Fibroblast of villous mesenchyme (primary cell): ENCODE data around the gene SOWAHA. TPM values are rescaled to one million over a fixed set of nuclear protein-coding genes. Genes with fewer than 3 reads are reported as not detected.

Experiments used
- DNase-seq: peaks from one replicate; pipeline ENCODE4 v3.0.0-alpha.2; 2010; ENCODE audit warnings: low read depth
- H3K4me3 ChIP-seq: 2 replicates; pipeline ENCODE4 v1.5.1; 2011; ENCODE audit warnings: low read depth, mild to moderate bottlenecking, low read length
- CTCF ChIP-seq: IDR thresholded peaks from 2 replicates; pipeline ENCODE4 v1.5.1; 2012; ENCODE audit warnings: low read depth, mild to moderate bottlenecking, low read length; ENCODE audit not compliant: insufficient read depth
- total RNA-seq: library from RNA; depleted of rRNA; stranded (reverse); fragments of >200 nt; gene quantifications from 2 replicates; pipeline ENCODE4 v1.2.3, GENCODE V29; 2012

Gene SOWAHA
- total RNA-seq, 1 donor, result under 0.01 TPM

- TF ChIP-seq CTCF, result no peak
- H3K4me3 ChIP-seq, result no peak overlapping the region
- peak; percentile 36 for DNase-seq
These were observed 31.0 kb upstream of the SOWAHA start for GRCh38 chr5:132782101-132782500.

GRCh38 chr5:132785365-132785764 lies 27.7 kb upstream of the SOWAHA start:
- DNase-seq, result no peak
- no peak for TF ChIP-seq CTCF

GRCh38 chr5:132785864-132786263 lies 27.2 kb upstream of the SOWAHA start:
- no peak for DNase-seq
- no peak for TF ChIP-seq CTCF
- H3K4me3 ChIP-seq, result no peak overlapping the region

More at GRCh38 chr5:132785365-132785764, 27.7 kb upstream of the SOWAHA start:
- no peak overlapping the region for H3K4me3 ChIP-seq

- TF ChIP-seq CTCF, result no peak
These were observed 26.0 kb upstream of the SOWAHA start for GRCh38 chr5:132787076-132787475.

GRCh38 chr5:132788508-132788907 lies 24.6 kb upstream of the SOWAHA start:
- no peak for DNase-seq
- no peak overlapping the region for H3K4me3 ChIP-seq
- no peak for TF ChIP-seq CTCF

More at GRCh38 chr5:132787076-132787475, 26.0 kb upstream of the SOWAHA start:
- no peak overlapping the region for H3K4me3 ChIP-seq
- DNase-seq, result no peak

GRCh38 chr5:132788990-132789886 lies 23.9 kb upstream of the SOWAHA start:
- no peak overlapping the region for H3K4me3 ChIP-seq
- no peak for DNase-seq
- no peak for TF ChIP-seq CTCF
